Neuronal stem cell (in vitro differentiated cells): ENCODE data around the gene CLSTN3.

Experiments used
- DNase-seq: peaks from one replicate; pipeline ENCODE4 v3.0.0-alpha.2; 2013; ENCODE audit warnings: low spot score
- H2AFZ ChIP-seq: one replicate; pipeline ENCODE4 v1.6.1; 2013; ENCODE audit warnings: mild to moderate bottlenecking, low read length, inconsistent platforms
- H2AK5ac ChIP-seq: 2 replicates; pipeline ENCODE4 v1.6.1; 2013; ENCODE audit warnings: low read depth, mild to moderate bottlenecking, inconsistent platforms, low read length, moderate library complexity, mixed read lengths
- H2BK120ac ChIP-seq: 2 replicates; pipeline ENCODE4 v1.6.1; 2013; ENCODE audit warnings: low read depth, mild to moderate bottlenecking, inconsistent platforms, low read length, moderate library complexity, mixed read lengths
- H2BK12ac ChIP-seq: one replicate; pipeline ENCODE4 v1.6.1; 2013; ENCODE audit warnings: low read length, inconsistent platforms
- H2BK15ac ChIP-seq: 2 replicates; pipeline ENCODE4 v1.6.1; 2013; ENCODE audit warnings: mild to moderate bottlenecking, low read length, inconsistent platforms, mixed read lengths
- H2BK5ac ChIP-seq: one replicate; pipeline ENCODE4 v1.6.1; 2013; ENCODE audit warnings: inconsistent platforms, mild to moderate bottlenecking, low read length, moderate library complexity
- H3K14ac ChIP-seq: one replicate; pipeline ENCODE4 v1.6.1; 2013; ENCODE audit warnings: low read length, inconsistent platforms
- H3K18ac ChIP-seq: 2 replicates; pipeline ENCODE4 v1.6.1; 2013; ENCODE audit warnings: low read length, inconsistent platforms
- H3K23ac ChIP-seq: 2 replicates; pipeline ENCODE4 v1.6.1; 2013; ENCODE audit warnings: low read depth, mild to moderate bottlenecking, mixed read lengths, low read length, inconsistent platforms; ENCODE audit not compliant: poor library complexity
- H3K27ac ChIP-seq: replicated peaks from 3 replicates; pipeline ENCODE4 v1.5.1; 2013; ENCODE audit warnings: low read length, inconsistent platforms
- H3K27me3 ChIP-seq, 3 experiments: 2 replicates each; pipeline ENCODE4 v1.6.1; 2013; ENCODE audit warnings: low read length in 3 of 3, mild to moderate bottlenecking in 2 of 3, inconsistent platforms in 1 of 3, low read depth in 1 of 3, mixed read lengths in 1 of 3, moderate library complexity in 1 of 3; ENCODE audit not compliant: control insufficient read depth in 3 of 3, insufficient read depth in 3 of 3
- H3K36me3 ChIP-seq, 2 donors: replicated peaks in 1 of 2; 2 replicates each; pipeline ENCODE4 v1.6.1; 2013; ENCODE audit warnings: low read length in 2 of 2; ENCODE audit not compliant: control insufficient read depth in 2 of 2, insufficient read depth in 2 of 2
- H3K4ac ChIP-seq: 2 replicates; pipeline ENCODE4 v1.6.1; 2013; ENCODE audit warnings: inconsistent platforms, mild to moderate bottlenecking, low read length, moderate library complexity
- H3K4me1 ChIP-seq, 2 donors: 1 replicate in 1 of 2; 2 replicates in 1 of 2; pipeline ENCODE4 v1.6.1; 2013; ENCODE audit warnings: low read length in 2 of 2, low read depth in 1 of 2; ENCODE audit not compliant: control insufficient read depth in 2 of 2, insufficient read depth in 1 of 2
- H3K4me2 ChIP-seq: one replicate; pipeline ENCODE4 v1.6.1; 2013; ENCODE audit warnings: mild to moderate bottlenecking, low read length, inconsistent platforms; ENCODE audit not compliant: insufficient read depth, poor library complexity, severe bottlenecking
- H3K4me3 ChIP-seq, 2 donors: 2 replicates each; pipeline ENCODE4 v1.5.1; 2013; ENCODE audit warnings: low read length in 2 of 2, mild to moderate bottlenecking in 2 of 2, inconsistent platforms in 1 of 2, moderate library complexity in 1 of 2
- H3K79me1 ChIP-seq: one replicate; pipeline ENCODE4 v1.6.1; 2013; ENCODE audit warnings: low read depth, mild to moderate bottlenecking, inconsistent platforms, low read length, moderate library complexity
- H3K9ac ChIP-seq: one replicate; pipeline ENCODE4 v1.6.1; 2013; ENCODE audit warnings: mild to moderate bottlenecking, low read depth, low read length, inconsistent platforms; ENCODE audit not compliant: poor library complexity
- H3K9me3 ChIP-seq, 2 donors: replicated peaks in 1 of 2; 2 replicates each; pipeline versions ENCODE3 to v1.6.1; 2013; ENCODE audit warnings: low read length in 2 of 2, mild to moderate bottlenecking in 2 of 2, inconsistent platforms in 1 of 2, low read depth in 1 of 2, mixed read lengths in 1 of 2, moderate library complexity in 1 of 2; ENCODE audit not compliant: control insufficient read depth in 2 of 2, insufficient read depth in 1 of 2
- H4K8ac ChIP-seq: one replicate; pipeline ENCODE4 v1.6.1; 2013; ENCODE audit warnings: low read depth, mild to moderate bottlenecking, inconsistent platforms, low read length, moderate library complexity
- H4K91ac ChIP-seq: one replicate; pipeline ENCODE4 v1.6.1; 2013; ENCODE audit warnings: low read length, low read depth, mild to moderate bottlenecking, inconsistent platforms; ENCODE audit not compliant: poor library complexity
- WGBS, 2 donors: extraction: QIAGEN DNeasy Blood & Tissue Kit; methylation state at CpG; one replicate each; pipeline ENCODE4 v1.1.7; 2013; ENCODE audit warnings: missing lambda C conversion rate in 2 of 2, mixed read lengths in 1 of 2; ENCODE audit not compliant: insufficient read length in 2 of 2, insufficient replicate concordance in 1 of 2; ENCODE audit errors: extremely low coverage in 2 of 2; 5-methylcytosine and 5-hydroxymethylcytosine counted together

Gene CLSTN3

GRCh38 chr12:7158781-7159609 lies 28.8 kb downstream of the CLSTN3 start:
- H3K23ac ChIP-seq: no peak overlapping the region
- no peak overlapping the region for H2AK5ac ChIP-seq
- H2BK12ac ChIP-seq: no peak overlapping the region
- peaks cover 6 to 20% of the 10 kb centered on the region in 2 donors for H3K36me3 ChIP-seq
- no peak overlapping the region for H2BK120ac ChIP-seq
- no peaks in the 10 kb centered on the region for H3K9me3 ChIP-seq
- peaks cover 0 to 20% (median 0%) of the 10 kb centered on the region in 3 experiments for H3K27me3 ChIP-seq
- no peak overlapping the region for H3K4me2 ChIP-seq
- no CpG with 5 or more reads among the region's 10 CpGs for WGBS, 2 donors
- no peak overlapping the region for H3K14ac ChIP-seq
- no peak overlapping the region for H2BK15ac ChIP-seq
- H3K4ac ChIP-seq: no peak overlapping the region
- no peak overlapping the region for H2AFZ ChIP-seq
- H3K4me1 ChIP-seq: peaks cover 0 to 2% of the 10 kb centered on the region in 2 donors
- DNase-seq: no peak
- no peak overlapping the region for H4K91ac ChIP-seq
- no peak overlapping the region for H3K9ac ChIP-seq
- no peak overlapping the region for H4K8ac ChIP-seq
- peak overlapping the region in 1 of 2 donors; percentile 30 for H3K4me3 ChIP-seq
- no peaks in the 10 kb centered on the region for H3K79me1 ChIP-seq
- no peak overlapping the region for H3K27ac ChIP-seq
- H3K18ac ChIP-seq: no peak overlapping the region
- H2BK5ac ChIP-seq: no peak overlapping the region

- Histone ChIP-seq H3K9ac (peak overlapping the region; percentile 47), H3K79me1 (no peaks in the 10 kb centered on the region), H4K91ac (no peak overlapping the region), H3K4me2 (no peak overlapping the region), H2BK15ac (no peak overlapping the region), H2AFZ (no peak overlapping the region), H3K27ac (no peak overlapping the region), H3K23ac (peak overlapping the region; percentile 35), H3K14ac (no peak overlapping the region), H2BK12ac (no peak overlapping the region), H3K27me3 (peaks cover 0 to 20% (median 0%) of the 10 kb centered on the region in 3 experiments), H3K18ac (no peak overlapping the region), H2BK5ac (no peak overlapping the region), H2AK5ac (no peak overlapping the region), H3K9me3 (peaks cover 3 to 5% of the 10 kb centered on the region in 2 donors), H3K4ac (no peak overlapping the region), H3K4me3 (no peak overlapping the region), H2BK120ac (no peak overlapping the region), H3K4me1 (peaks cover 0 to 2% of the 10 kb centered on the region in 2 donors), H4K8ac (no peak overlapping the region), H3K36me3 (peaks cover 4 to 9% of the 10 kb centered on the region in 2 donors)
- DNase-seq: no peak
- WGBS, 2 donors: no CpG with 5 or more reads among the region's 7 CpGs
Observed at GRCh38 chr12:7160183-7160582, 30.0 kb downstream of the CLSTN3 start.

- H3K4ac ChIP-seq: no peak overlapping the region
- H3K14ac ChIP-seq: no peak overlapping the region
- H3K79me1 ChIP-seq: no peaks in the 10 kb centered on the region
- H3K4me1 ChIP-seq: no peaks in the 10 kb centered on the region
- no peak overlapping the region for H2BK12ac ChIP-seq
- WGBS, 2 donors: no CpG with 5 or more reads among the region's 4 CpGs
- H2BK120ac ChIP-seq: no peak overlapping the region
- H3K36me3 ChIP-seq: peaks cover 0 to 3% of the 10 kb centered on the region in 2 donors
- H4K8ac ChIP-seq: no peak overlapping the region
- H2BK15ac ChIP-seq: no peak overlapping the region
- no peak overlapping the region for H2AFZ ChIP-seq
- H3K4me2 ChIP-seq: no peak overlapping the region
- peaks cover 0 to 20% (median 0%) of the 10 kb centered on the region in 3 experiments for H3K27me3 ChIP-seq
- no peak overlapping the region for H3K27ac ChIP-seq
- DNase-seq: no peak
- no peak overlapping the region for H3K18ac ChIP-seq
- no peak overlapping the region for H3K23ac ChIP-seq
- H3K4me3 ChIP-seq: no peak overlapping the region
- no peak overlapping the region for H2AK5ac ChIP-seq
- H3K9me3 ChIP-seq: peaks cover 5 to 8% of the 10 kb centered on the region in 2 donors
- H2BK5ac ChIP-seq: no peak overlapping the region
- no peak overlapping the region for H3K9ac ChIP-seq
- H4K91ac ChIP-seq: no peak overlapping the region
Observed at GRCh38 chr12:7161327-7161726, 31.2 kb downstream of the CLSTN3 start.

- Histone ChIP-seq H2BK120ac (no peak overlapping the region), H2BK5ac (no peak overlapping the region), H4K8ac (no peak overlapping the region), H3K27me3 (peaks cover 0 to 20% (median 0%) of the 10 kb centered on the region in 3 experiments), H2BK12ac (no peak overlapping the region), H2AFZ (no peak overlapping the region), H3K27ac (no peak overlapping the region), H4K91ac (no peak overlapping the region), H3K18ac (no peak overlapping the region), H3K4me1 (no peaks in the 10 kb centered on the region), H3K4me3 (no peak overlapping the region), H2AK5ac (no peak overlapping the region), H2BK15ac (no peak overlapping the region), H3K4me2 (no peak overlapping the region), H3K14ac (no peak overlapping the region), H3K4ac (no peak overlapping the region), H3K79me1 (no peaks in the 10 kb centered on the region), H3K36me3 (peaks cover 0 to 3% of the 10 kb centered on the region in 2 donors), H3K9ac (no peak overlapping the region), H3K9me3 (peaks cover 5 to 10% of the 10 kb centered on the region in 2 donors), H3K23ac (no peak overlapping the region)
- no CpG with 5 or more reads among the region's 5 CpGs for WGBS, 2 donors
- DNase-seq: no peak
Observed at GRCh38 chr12:7161811-7162210, 31.6 kb downstream of the CLSTN3 start.
